ENCODE results near the gene UBXN2A.
"Not testable (repeated sequence)": the region's sequence is repeated elsewhere in the genome, so short reads cannot be mapped to it uniquely, and the experiment has no call there.

Gene UBXN2A

GRCh38 chr2:24011250-24012104 is 71.2 kb downstream of the UBXN2A start:
- DNase-seq (ENCODE audit: low read depth in 2 of 2, low spot score in 1 of 2): no peak

- DNase-seq (ENCODE audit: low read depth in 2 of 2, low spot score in 1 of 2): no peak
These were observed 72.4 kb downstream of the UBXN2A start for GRCh38 chr2:24012521-24013188.

DNA sequence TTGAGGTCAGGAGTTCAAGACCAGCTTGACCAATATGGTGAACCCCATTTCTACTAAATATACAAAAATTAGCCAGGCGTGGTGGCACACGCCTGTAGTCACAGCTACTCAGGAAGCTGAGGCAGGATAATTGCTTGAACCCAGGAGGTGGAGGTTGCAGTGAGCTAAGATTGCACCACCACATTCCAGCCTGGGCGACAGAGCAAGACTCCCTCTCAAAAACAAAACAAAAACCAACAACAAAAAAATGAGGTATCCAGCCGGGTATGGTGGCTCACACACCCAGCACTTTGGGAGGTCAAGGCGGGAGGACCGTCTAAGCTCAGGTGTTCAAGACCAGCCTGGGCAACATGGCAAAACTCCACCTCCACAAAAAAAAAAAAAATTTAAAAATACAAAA is 74.6 kb downstream of the UBXN2A start:
- DNase-seq (ENCODE audit: low read depth in 2 of 2, low spot score in 1 of 2): not testable (repeated sequence)

- no peak for DNase-seq (ENCODE audit: low read depth in 2 of 2, low spot score in 1 of 2)
These were observed 75.5 kb downstream of the UBXN2A start for GRCh38 chr2:24015562-24016375.

DNA sequence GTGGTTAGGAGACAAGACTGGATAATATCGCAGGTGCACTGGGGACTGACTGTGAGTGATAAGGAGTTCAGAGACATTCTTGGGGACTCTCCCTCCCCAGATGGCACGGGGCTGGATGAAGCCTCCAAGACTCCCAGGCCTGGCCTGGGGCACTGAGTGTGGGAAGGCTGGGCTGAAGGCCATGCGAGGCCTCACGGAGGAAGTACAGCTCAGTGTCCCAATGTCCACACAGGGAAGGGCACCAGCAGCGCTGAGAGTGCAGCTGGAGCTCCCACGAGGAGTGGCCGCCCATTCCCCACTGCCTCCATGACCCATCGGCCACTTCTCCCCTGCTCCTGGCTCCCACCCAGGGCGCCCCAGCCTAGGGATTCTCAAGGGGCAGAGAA is 76.1 kb downstream of the UBXN2A start:
- DNase-seq (ENCODE audit: low read depth in 2 of 2, low spot score in 1 of 2): no peak

DNA sequence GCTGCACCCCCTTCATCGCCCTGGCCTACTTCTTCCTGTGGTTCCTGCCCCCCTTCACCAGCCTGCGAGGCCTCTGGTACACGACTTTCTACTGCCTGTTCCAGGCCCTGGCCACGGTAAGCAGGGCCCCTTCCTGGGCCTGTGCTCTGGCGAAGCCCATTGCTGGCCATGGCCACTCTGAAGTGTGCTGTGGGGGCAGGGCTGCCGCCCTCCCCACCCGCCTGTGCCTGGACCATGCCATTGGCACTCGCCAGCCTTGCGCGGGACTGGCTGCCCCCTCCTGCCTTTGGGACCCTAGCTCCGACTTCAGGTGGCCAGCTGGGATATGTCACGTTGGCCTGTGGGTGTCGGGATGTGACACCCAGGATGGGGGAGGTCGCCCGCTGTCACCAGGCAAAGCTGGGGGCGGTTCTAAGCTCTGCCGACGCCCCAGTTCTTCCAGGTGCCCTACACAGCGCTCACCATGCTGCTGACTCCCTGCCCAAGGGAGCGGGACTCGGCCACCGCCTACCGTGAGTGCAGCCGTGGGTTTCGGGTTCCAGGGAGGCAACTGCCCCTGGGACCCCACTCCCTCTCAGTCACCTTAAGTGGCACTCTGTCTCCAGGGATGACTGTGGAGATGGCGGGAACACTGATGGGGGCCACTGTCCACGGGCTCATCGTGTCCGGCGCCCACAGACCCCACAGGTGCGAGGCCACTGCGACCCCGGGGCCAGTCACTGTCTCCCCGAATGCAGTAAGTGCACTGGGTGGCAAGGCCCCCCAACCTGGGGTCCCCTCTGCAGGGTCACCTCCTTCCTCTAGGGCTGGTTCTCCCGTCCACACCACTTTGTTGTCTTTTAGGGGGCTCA is 76.8 kb downstream of the UBXN2A start:
- no peak for DNase-seq (ENCODE audit: low read depth in 2 of 2, low spot score in 1 of 2)

GRCh38 chr2:24017711-24018110 is 77.4 kb downstream of the UBXN2A start:
- DNase-seq (ENCODE audit: low read depth in 2 of 2, low spot score in 1 of 2): no peak

- DNase-seq (ENCODE audit: low read depth in 2 of 2, low spot score in 1 of 2): no peak
These were observed 78.0 kb downstream of the UBXN2A start for GRCh38 chr2:24018241-24018640.

GRCh38 chr2:24019729-24020128 is 79.5 kb downstream of the UBXN2A start:
- no peak for DNase-seq (ENCODE audit: low read depth in 2 of 2, low spot score in 1 of 2)

DNA sequence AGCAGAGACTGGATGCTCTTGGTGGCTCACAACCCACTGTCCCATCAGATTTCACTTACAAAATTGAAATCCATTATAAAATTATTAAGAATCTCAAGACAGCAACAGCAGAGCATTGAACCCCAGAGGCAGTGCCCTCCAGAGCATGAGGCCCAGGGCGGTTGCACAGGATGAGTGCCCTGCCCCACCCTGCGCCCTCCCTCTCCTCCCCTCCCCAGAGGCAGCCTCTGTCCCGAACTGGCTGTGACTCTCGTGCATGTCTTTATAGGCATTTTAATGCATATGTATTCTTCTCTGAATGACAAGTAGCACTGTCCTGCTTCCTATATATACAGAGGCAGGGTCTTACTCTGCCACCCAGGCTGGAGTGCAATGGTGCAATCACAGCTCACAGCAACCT is 80.0 kb downstream of the UBXN2A start:
- DNase-seq (ENCODE audit: low read depth in 2 of 2, low spot score in 1 of 2): no peak

GRCh38 chr2:24021122-24021998 is 81.1 kb downstream of the UBXN2A start:
- DNase-seq (ENCODE audit: low read depth in 2 of 2, low spot score in 1 of 2): no peak

DNA sequence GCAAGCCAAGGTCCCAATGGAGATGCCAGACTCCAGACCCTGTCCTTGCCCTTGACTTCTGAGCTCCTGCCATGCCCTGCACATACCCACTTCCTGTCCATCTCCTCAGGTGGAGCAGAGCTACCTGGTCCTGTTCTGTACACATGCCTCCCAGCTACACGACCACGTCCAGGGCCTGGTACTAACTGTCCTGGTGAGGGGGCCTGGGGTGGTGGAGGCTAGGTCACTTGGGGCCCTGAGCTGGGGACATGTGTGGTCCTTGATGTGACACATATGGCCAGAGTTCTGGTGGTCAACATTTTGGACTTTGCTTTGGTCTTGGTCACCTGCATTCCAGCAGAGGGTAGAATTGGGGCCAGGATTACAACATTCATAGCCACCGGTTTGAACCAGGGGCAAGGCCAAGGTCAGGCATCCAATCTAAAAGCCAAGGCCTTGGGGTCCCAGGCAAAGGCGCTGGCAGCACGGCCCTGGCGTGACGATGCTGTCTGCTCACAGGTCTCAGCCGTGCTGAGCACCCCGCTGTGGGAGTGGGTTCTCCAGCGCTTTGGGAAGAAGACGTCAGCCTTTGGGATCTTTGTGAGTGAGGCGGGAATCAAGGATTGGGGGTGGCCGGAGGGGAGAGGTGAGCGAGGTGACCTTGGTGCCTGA is 82.2 kb downstream of the UBXN2A start:
- DNase-seq (ENCODE audit: low read depth in 2 of 2, low spot score in 1 of 2): no peak

GRCh38 chr2:24022975-24023575 is 82.8 kb downstream of the UBXN2A start:
- no peak for DNase-seq (ENCODE audit: low read depth in 2 of 2, low spot score in 1 of 2)

DNA sequence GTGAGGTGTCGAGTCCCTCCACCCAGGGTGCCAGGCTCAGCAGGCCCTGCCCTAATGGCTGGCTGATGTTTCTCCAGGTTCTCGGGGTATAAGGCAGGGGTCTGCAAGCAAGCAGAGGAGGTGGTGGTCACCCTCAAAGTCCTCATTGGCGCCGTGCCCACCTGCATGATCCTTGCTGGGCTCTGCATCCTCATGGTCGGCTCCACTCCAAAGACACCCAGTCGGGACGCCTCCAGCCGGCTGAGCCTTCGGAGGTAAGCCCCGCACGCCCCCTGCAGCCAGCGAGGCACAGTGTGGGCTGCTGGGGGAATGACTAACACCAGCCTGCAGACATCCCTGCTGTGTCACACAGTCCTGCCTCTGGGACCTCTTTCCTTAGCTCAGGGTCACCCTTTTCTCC is 83.8 kb downstream of the UBXN2A start:
- DNase-seq (ENCODE audit: low read depth in 2 of 2, low spot score in 1 of 2): no peak

- DNase-seq (ENCODE audit: low read depth in 2 of 2, low spot score in 1 of 2): no peak
These were observed 84.9 kb downstream of the UBXN2A start for GRCh38 chr2:24024996-24025663.

DNA sequence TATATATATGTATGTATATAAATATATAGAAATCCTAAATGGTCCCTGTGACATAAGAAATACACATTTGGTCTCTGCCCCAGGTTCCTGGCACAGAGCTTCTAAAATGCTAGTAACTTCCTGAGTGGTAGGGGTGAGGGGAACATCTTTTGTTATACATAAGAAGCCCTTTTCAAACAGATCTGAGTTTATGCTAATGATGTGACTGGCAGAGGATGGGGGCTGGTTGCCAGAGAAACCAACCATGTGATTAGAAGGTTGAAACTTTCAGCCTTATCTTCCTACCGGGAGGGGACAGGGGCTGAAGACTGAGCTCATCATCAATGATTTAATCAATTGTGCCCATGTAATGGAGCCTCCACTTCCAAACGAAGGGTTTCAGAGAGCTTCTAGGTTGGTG is 86.0 kb downstream of the UBXN2A start:
- no peak for DNase-seq (ENCODE audit: low read depth in 2 of 2, low spot score in 1 of 2)

- no peak for DNase-seq (ENCODE audit: low read depth in 2 of 2, low spot score in 1 of 2)
These were observed 98.7 kb downstream of the UBXN2A start for GRCh38 chr2:24038786-24039499.

GRCh38 chr2:24040511-24040910 is 100.2 kb downstream of the UBXN2A start:
- no peak for DNase-seq (ENCODE audit: low read depth in 2 of 2, low spot score in 1 of 2)

Measured in stimulated activated CD8-positive, alpha-beta memory T cell treated with anti-CD3 and anti-CD28 coated beads, Interleukin-4, amount 100 ng/mL, for 1 hour (primary cell).